Uterus (tissue), 4 donors: ENCODE data around the gene CHD2. TPM values are rescaled to one million over a fixed set of nuclear protein-coding genes. Genes with fewer than 3 reads are reported as not detected.

Source experiments
- DNase-seq, 2 donors: peaks; one replicate each; pipeline ENCODE4 v3.0.0-alpha.2; 2019 to 2020
- H3K27ac ChIP-seq, 2 donors: fragments of 200-600 bp; sonication (generic); 1 replicate in 1 of 2; 2 replicates in 1 of 2; pipeline ENCODE4 v1.5.1; 2016 to 2018
- H3K27me3 ChIP-seq, 2 donors: fragments of 200-600 bp; sonication (generic); one replicate each; pipeline ENCODE4 v1.5.1; 2018 to 2019; ENCODE audit warnings: control low read depth in 1 of 2
- H3K36me3 ChIP-seq, 2 donors: fragments of 200-600 bp; sonication (generic); one replicate each; pipeline ENCODE4 v1.5.1; 2019; ENCODE audit warnings: control low read depth in 1 of 2
- H3K4me1 ChIP-seq, 2 donors: fragments of 200-600 bp; sonication (generic); one replicate each; pipeline ENCODE4 v1.5.1; 2018 to 2019; ENCODE audit warnings: control low read depth in 1 of 2
- H3K4me3 ChIP-seq, 2 donors: fragments of 200-600 bp; sonication (generic); 1 replicate in 1 of 2; 2 replicates in 1 of 2; pipeline ENCODE4 v1.5.1; 2018 to 2019; ENCODE audit warnings: mild to moderate bottlenecking in 1 of 2
- H3K9me3 ChIP-seq, 2 donors: fragments of 200-600 bp; sonication (generic); one replicate each; pipeline ENCODE4 v1.5.1; 2019; ENCODE audit warnings: control low read depth in 1 of 2
- CTCF ChIP-seq, 4 experiments: fragments of 200-600 bp in 2 of 4; fragments of 450-650 bp in 2 of 4; sonication (generic) in 2 of 4; IDR thresholded peaks; one replicate each; pipeline ENCODE4 v1.5.1; 2016 to 2019; ENCODE audit warnings: antibody characterized with exemption in 4 of 4, mild to moderate bottlenecking in 2 of 4, moderate library complexity in 1 of 4
- POLR2A ChIP-seq, 2 donors: fragments of 450-650 bp; IDR thresholded peaks; one replicate each; pipeline ENCODE4 v1.6.1; 2016; ENCODE audit warnings: antibody characterized with exemption in 2 of 2, mild to moderate bottlenecking in 1 of 2, moderate library complexity in 1 of 2
- intact Hi-C: fragments of 100-400 bp; cut with DNase I; formaldehyde crosslinking; loops from one replicate; pipeline ENCODE4 v1.15.1; 2023; ENCODE audit warnings: low total_unique reads
- microRNA counts, 2 donors: library from miRNA; unstranded; fragments of <30 nt; microRNA quantifications; one replicate each; lab custom pipeline; 2016 to 2017
- microRNA-seq: library from miRNA; unstranded; fragments of <30 nt; microRNA quantifications from one replicate; pipeline ENCODE4, GENCODE V29; 2016; ENCODE audit warnings: borderline microRNAs expressed, borderline replicate concordance
- total RNA-seq, 4 donors: library from RNA; depleted of rRNA in 3 of 4; stranded (reverse); fragments of >200 nt in 3 of 4; gene quantifications; one replicate each; pipeline versions ENCODE4 v1.1.0 to v1.2.4, GENCODE V29; 2014 to 2023
- donor health status: DM: yes; HTN: yes; CAD: no.

CHD2 gene
- total RNA-seq, 4 donors from 2014 or later, result 71.0 to 166 (median 152) TPM

- H3K27me3 ChIP-seq, result no peaks in the 10 kb centered on the region
- no peak overlapping the region for H3K27ac ChIP-seq
- no peak for DNase-seq
- H3K4me3 ChIP-seq, result no peak overlapping the region
- H3K4me1 ChIP-seq, result no peaks in the 10 kb centered on the region
- intact Hi-C loops, result no loop called here
- no peaks in the 10 kb centered on the region for H3K9me3 ChIP-seq
- H3K36me3 ChIP-seq, result no peaks in the 10 kb centered on the region
- TF ChIP-seq POLR2A (IDR thresholded peaks at IDR 0.05) (no peak), CTCF (IDR thresholded peaks at IDR 0.05) (no peak)
These were observed 176.8 kb downstream of the CHD2 start for GRCh38 chr15:93076875-93077274.

MicroRNA genes within 50 kb of the gene (microRNA counts, 767-probe panel; counts per million panel counts)
- microRNA hsa-miR-3175 (lab: Ali Mortazavi, UCI), result 0 counts per million in 2 donors

Small RNA genes lying within 50 kb of the gene (microRNA-seq; reads per million reads assigned to microRNA genes)
- not detected for gene MIR3175

Other genes starting within 250 kb of the CHD2 start
- 10 to 100 TPM in 1 of 4 donors, 1 to 10 TPM in 2, under 1 TPM in 1; 0.51 to 41.8 (median 5.5) TPM for gene FAM174B, start 244.5 kb upstream of the CHD2 start, total RNA-seq
- 10 to 100 TPM in 3 of 4 donors, 1 to 10 TPM in 1; 3.6 to 57.1 (median 25.1) TPM for gene RGMA, start 188.9 kb downstream of the CHD2 start, total RNA-seq